H9 (cell line): ENCODE measurements around the gene BACH2. TPM values are rescaled to one million over a fixed set of nuclear protein-coding genes. Genes with fewer than 3 reads are reported as not detected.

Source experiments
- DNase-seq: peaks from one replicate; pipeline ENCODE4 v3.0.0-alpha.2; 2017
- H2AFZ ChIP-seq: one replicate; pipeline ENCODE4 v1.6.1; 2013; ENCODE audit warnings: mild to moderate bottlenecking, low read length, control low read depth, moderate library complexity
- H2AK5ac ChIP-seq: 2 replicates; pipeline ENCODE4 v1.6.1; 2013; ENCODE audit warnings: low read length, control low read depth, mixed read lengths; ENCODE audit not compliant: insufficient read length
- H2BK120ac ChIP-seq: one replicate; pipeline ENCODE4 v1.6.1; 2013; ENCODE audit warnings: low read depth, mild to moderate bottlenecking, low read length, control low read depth, inconsistent platforms; ENCODE audit not compliant: poor library complexity, severe bottlenecking
- H2BK12ac ChIP-seq: 2 replicates; pipeline ENCODE4 v1.6.1; 2013; ENCODE audit warnings: low read length, control low read depth, mixed read lengths, low read depth; ENCODE audit not compliant: insufficient read length
- H2BK15ac ChIP-seq: 2 replicates; pipeline ENCODE4 v1.6.1; 2013; ENCODE audit warnings: low read depth, low read length, control low read depth
- H2BK20ac ChIP-seq: one replicate; pipeline ENCODE4 v1.6.1; 2013; ENCODE audit warnings: low read depth, mild to moderate bottlenecking, low read length, control low read depth, inconsistent platforms; ENCODE audit not compliant: poor library complexity, severe bottlenecking
- H2BK5ac ChIP-seq: 2 replicates; pipeline ENCODE4 v1.6.1; 2013; ENCODE audit warnings: low read length, control low read depth, mixed read lengths; ENCODE audit not compliant: insufficient read length
- H3K14ac ChIP-seq: 2 replicates; pipeline ENCODE4 v1.6.1; 2013; ENCODE audit warnings: low read length, control low read depth; ENCODE audit not compliant: insufficient read depth
- H3K18ac ChIP-seq: 2 replicates; pipeline ENCODE4 v1.6.1; 2013; ENCODE audit warnings: low read depth, mild to moderate bottlenecking, mixed read lengths, low read length, control low read depth; ENCODE audit not compliant: insufficient read length
- H3K23ac ChIP-seq: 2 replicates; pipeline ENCODE4 v1.6.1; 2013; ENCODE audit warnings: low read length, control low read depth, mixed read lengths, low read depth; ENCODE audit not compliant: insufficient read length
- H3K23me2 ChIP-seq: 2 replicates; pipeline ENCODE4 v1.6.1; 2013; ENCODE audit warnings: low read depth, mild to moderate bottlenecking, mixed read lengths, low read length, control low read depth; ENCODE audit not compliant: insufficient read length, poor library complexity, severe bottlenecking
- H3K27ac ChIP-seq: 2 replicates; pipeline ENCODE4 v1.5.1; 2013; ENCODE audit warnings: low read length, control low read depth, mixed read lengths, low read depth; ENCODE audit not compliant: insufficient read length
- H3K27me3 ChIP-seq: 2 replicates; pipeline ENCODE4 v1.6.1; 2013; ENCODE audit warnings: low read length, control low read depth, inconsistent platforms; ENCODE audit not compliant: insufficient read depth
- H3K4ac ChIP-seq: 2 replicates; pipeline ENCODE4 v1.6.1; 2013; ENCODE audit warnings: low read depth, mild to moderate bottlenecking, control low read depth, inconsistent platforms, low read length, moderate library complexity
- H3K4me1 ChIP-seq: 2 replicates; pipeline ENCODE4 v1.6.1; 2013; ENCODE audit warnings: low read length, control low read depth, inconsistent platforms; ENCODE audit not compliant: insufficient read depth
- H3K4me2 ChIP-seq: 2 replicates; pipeline ENCODE4 v1.6.1; 2013; ENCODE audit warnings: low read length, control low read depth, mixed read lengths; ENCODE audit not compliant: insufficient read length, insufficient read depth
- H3K56ac ChIP-seq: 2 replicates; pipeline ENCODE4 v1.6.1; 2013; ENCODE audit warnings: low read depth, mild to moderate bottlenecking, mixed read lengths, low read length, control low read depth; ENCODE audit not compliant: insufficient read length
- H3K79me1 ChIP-seq: 2 replicates; pipeline ENCODE4 v1.6.1; 2013; ENCODE audit warnings: low read depth, mild to moderate bottlenecking, moderate library complexity, low read length, control low read depth, inconsistent platforms; ENCODE audit not compliant: insufficient read depth, poor library complexity, severe bottlenecking
- H3K79me2 ChIP-seq: 2 replicates; pipeline ENCODE4 v1.6.1; 2013; ENCODE audit warnings: low read length, control low read depth, inconsistent platforms; ENCODE audit not compliant: insufficient read depth
- H3K9ac ChIP-seq: 2 replicates; pipeline ENCODE4 v1.6.1; 2013; ENCODE audit warnings: low read length, control low read depth, mixed read lengths; ENCODE audit not compliant: insufficient read length; ENCODE audit errors: extremely low read depth
- H3K9me3 ChIP-seq: one replicate; pipeline ENCODE4 v1.6.1; 2013; ENCODE audit warnings: low read depth, low read length, inconsistent platforms; ENCODE audit not compliant: control insufficient read depth
- H3T11ph ChIP-seq: one replicate; pipeline ENCODE4 v1.6.1; 2013; ENCODE audit warnings: mild to moderate bottlenecking, low read length, control low read depth, inconsistent platforms
- H4K20me1 ChIP-seq: one replicate; pipeline ENCODE4 v1.6.1; 2013; ENCODE audit not compliant: control insufficient read depth, insufficient read length, insufficient read depth
- H4K5ac ChIP-seq: 2 replicates; pipeline ENCODE4 v1.6.1; 2013; ENCODE audit warnings: low read depth, mild to moderate bottlenecking, mixed read lengths, low read length, control low read depth; ENCODE audit not compliant: insufficient read length
- H4K8ac ChIP-seq: replicated peaks from 2 replicates; pipeline ENCODE4 v1.6.1; 2013; ENCODE audit warnings: low read length, control low read depth, mixed read lengths, low read depth; ENCODE audit not compliant: insufficient read length
- H4K91ac ChIP-seq: 2 replicates; pipeline ENCODE4 v1.6.1; 2013; ENCODE audit warnings: low read depth, mild to moderate bottlenecking, moderate library complexity, mixed read lengths, low read length, control low read depth; ENCODE audit not compliant: insufficient read length
- H3K27ac Mint-ChIP-seq, 3 experiments: 2 replicates in 2 of 3; 3 replicates in 1 of 3; pipeline ENCODE4 v1.8.0; 2020 to 2021; ENCODE audit warnings: mixed read lengths in 3 of 3, mild to moderate bottlenecking in 1 of 3, moderate library complexity in 1 of 3
- H3K27me3 Mint-ChIP-seq: 2 replicates; pipeline ENCODE4 v1.8.0; 2021; ENCODE audit warnings: low read depth, mild to moderate bottlenecking, moderate library complexity, mixed read lengths
- H3K36me3 Mint-ChIP-seq, 3 experiments: 2 replicates in 2 of 3; 3 replicates in 1 of 3; pipeline ENCODE4 v1.8.0; 2020 to 2021; ENCODE audit warnings: low read depth in 3 of 3, mixed read lengths in 3 of 3; ENCODE audit not compliant: insufficient read depth in 1 of 3
- H3K4me1 Mint-ChIP-seq, 2 experiments: 2 replicates each; pipeline ENCODE4 v1.8.0; 2020; ENCODE audit warnings: mixed read lengths in 2 of 2
- H3K4me3 Mint-ChIP-seq, 2 experiments: 2 replicates in 1 of 2; 3 replicates in 1 of 2; pipeline ENCODE4 v1.8.0; 2020 to 2021; ENCODE audit warnings: mild to moderate bottlenecking in 2 of 2, mixed read lengths in 2 of 2, moderate library complexity in 1 of 2
- H3K9me3 Mint-ChIP-seq, 2 experiments: 2 replicates in 1 of 2; 3 replicates in 1 of 2; pipeline ENCODE4 v1.8.0; 2020; ENCODE audit warnings: mild to moderate bottlenecking in 2 of 2, mixed read lengths in 2 of 2, moderate library complexity in 1 of 2
- CTCF ChIP-seq: fragments of 200-600 bp; sonication (generic); conservative IDR thresholded peaks from 3 replicates; pipeline ENCODE4 v1.8.0; 2021; ENCODE audit warnings: antibody characterized with exemption, mild to moderate bottlenecking
- total RNA-seq: library from RNA; stranded (reverse); gene quantifications from 2 replicates; pipeline ENCODE4 v1.2.1, GENCODE V29; 2021

Gene BACH2
- total RNA-seq, 1 experiment from 2014 or later = 2.0 TPM

GRCh38 chr6:90249034-90249433 lies 47.6 kb downstream of the BACH2 start:
- TF ChIP-seq CTCF = no peak
- Histone ChIP-seq H3K18ac (no peak overlapping the region), H4K5ac (no peak overlapping the region), H3K79me2 (no peaks in the 10 kb centered on the region), H3K4me1 (no peaks in the 10 kb centered on the region), H2BK12ac (no peak overlapping the region), H3K56ac (no peak overlapping the region), H2BK15ac (no peak overlapping the region), H3K79me1 (no peaks in the 10 kb centered on the region), H3K4ac (no peak overlapping the region), H3K27ac (no peak overlapping the region), H3K4me2 (no peak overlapping the region), H4K20me1 (no peaks in the 10 kb centered on the region), H2BK120ac (no peak overlapping the region), H2BK5ac (no peak overlapping the region), H3K23ac (no peak overlapping the region), H2BK20ac (no peak overlapping the region), H3T11ph (no peak overlapping the region), H4K8ac (no peak overlapping the region), H3K27me3 (no peaks in the 10 kb centered on the region), H3K14ac (no peak overlapping the region), H4K91ac (no peak overlapping the region), H2AFZ (no peak overlapping the region), H3K9ac (no peak overlapping the region), H3K9me3 (no peaks in the 10 kb centered on the region), H3K23me2 (no peaks in the 10 kb centered on the region), H2AK5ac (no peak overlapping the region)
- Mint-ChIP-seq H3K27me3 (no peaks in the 10 kb centered on the region; the same call in 1 of the 2 replicates), H3K9me3 (no peaks in the 10 kb centered on the region), H3K4me1 (no peaks in the 10 kb centered on the region), H3K36me3 (no peaks in the 10 kb centered on the region), H3K4me3 (no peak overlapping the region), H3K27ac (no peak overlapping the region)
- DNase-seq = no peak
